Caco-2 (cell line): ENCODE results near the gene RAB3GAP1. TPM values are rescaled to one million over a fixed set of nuclear protein-coding genes. Genes with fewer than 3 reads are reported as not detected.

Experiments
- BruUV-seq: library from RNA; stranded (reverse); fragments of 400-500 nt; replicated peaks from 2 replicates; lab custom pipeline; 2021; lab: Mats Ljungman, UMichigan
- CTCF ChIA-PET: fragments of 300-600 bp; sonication (Branson Sonifier 250); formaldehyde crosslinking; loops from one replicate; lab custom pipeline; 2022; ENCODE audit warnings: antibody characterized with exemption; lab: Charles Lee
- POLR2A ChIA-PET: fragments of 300-600 bp; sonication (Branson Sonifier 250); formaldehyde crosslinking; loops from one replicate; lab custom pipeline; 2022; ENCODE audit warnings: antibody characterized with exemption; lab: Charles Lee
- DNase-seq, 2 experiments: peaks; one replicate each; pipeline versions ENCODE4 v3.0.0 to v3.0.0-alpha.2; 2020 to 2022
- H3K27me3 ChIP-seq: replicated peaks from 2 replicates; pipeline ENCODE4 v1.6.0; 2011; ENCODE audit warnings: low read length; ENCODE audit not compliant: control insufficient read depth, insufficient read depth
- H3K36me3 ChIP-seq: 2 replicates; pipeline ENCODE4 v1.5.1; 2011; ENCODE audit warnings: low read length; ENCODE audit not compliant: control insufficient read depth, insufficient read depth
- H3K4me1 ChIP-seq: fragments of 250-450 bp; sonication (Bioruptor Pico); 2 replicates; pipeline ENCODE4 v1.5.1; 2020; ENCODE audit warnings: mild to moderate bottlenecking
- H3K4me3 ChIP-seq: 2 replicates; pipeline ENCODE4 v1.5.1; 2011; ENCODE audit warnings: low read depth, mild to moderate bottlenecking, control low read depth, low read length
- H3K9me3 ChIP-seq: fragments of 250-450 bp; sonication (Bioruptor Pico); 2 replicates; pipeline ENCODE4 v1.5.1; 2020; ENCODE audit warnings: mild to moderate bottlenecking, moderate library complexity
- H3K27ac Mint-ChIP-seq: one replicate; pipeline ENCODE4 v1.8.0; 2022; ENCODE audit warnings: mixed read lengths; ENCODE audit not compliant: unreplicated experiment
- H3K27me3 Mint-ChIP-seq: one replicate; pipeline ENCODE4 v1.8.0; 2022; ENCODE audit warnings: mixed read lengths; ENCODE audit not compliant: insufficient read depth, unreplicated experiment
- H3K36me3 Mint-ChIP-seq: one replicate; pipeline ENCODE4 v1.8.0; 2022; ENCODE audit warnings: mild to moderate bottlenecking, mixed read lengths; ENCODE audit not compliant: insufficient read depth, unreplicated experiment
- H3K4me1 Mint-ChIP-seq: one replicate; pipeline ENCODE4 v1.8.0; 2022; ENCODE audit warnings: low read depth, mixed read lengths; ENCODE audit not compliant: unreplicated experiment
- H3K4me3 Mint-ChIP-seq: one replicate; pipeline ENCODE4 v1.8.0; 2022; ENCODE audit warnings: mild to moderate bottlenecking, moderate library complexity, mixed read lengths; ENCODE audit not compliant: unreplicated experiment
- H3K9me3 Mint-ChIP-seq: one replicate; pipeline ENCODE4 v1.8.0; 2022; ENCODE audit warnings: mixed read lengths; ENCODE audit not compliant: unreplicated experiment
- intact Hi-C: fragments of 100-400 bp; cut with micrococcal nuclease; formaldehyde crosslinking; loops from one replicate; pipeline ENCODE4 v1.10.0; 2022; ENCODE audit not compliant: unreplicated experiment
- total RNA-seq: library from RNA; stranded (reverse); gene quantifications from 2 replicates; pipeline ENCODE4 v1.2.3, GENCODE V29; 2022
- TF ChIP-seq, protein P1 (sequence below), 2 experiments: fragments of 200-600 bp in 1 of 2; IDR thresholded peaks; 1 replicate in 1 of 2; 2 replicates in 1 of 2; pipeline versions ENCODE4 v1.5.1 to v1.8.0; 2011 to 2022; ENCODE audit warnings: antibody characterized with exemption in 1 of 2, control low read depth in 1 of 2, inconsistent platforms in 1 of 2, low read depth in 1 of 2, low read length in 1 of 2, mild to moderate bottlenecking in 1 of 2, moderate library complexity in 1 of 2; ENCODE audit not compliant: insufficient read depth in 1 of 2, severe bottlenecking in 1 of 2, unreplicated experiment in 1 of 2

The RAB3GAP1 gene
- total RNA-seq, 1 experiment from 2014 or later: 43.1 TPM

DNA sequence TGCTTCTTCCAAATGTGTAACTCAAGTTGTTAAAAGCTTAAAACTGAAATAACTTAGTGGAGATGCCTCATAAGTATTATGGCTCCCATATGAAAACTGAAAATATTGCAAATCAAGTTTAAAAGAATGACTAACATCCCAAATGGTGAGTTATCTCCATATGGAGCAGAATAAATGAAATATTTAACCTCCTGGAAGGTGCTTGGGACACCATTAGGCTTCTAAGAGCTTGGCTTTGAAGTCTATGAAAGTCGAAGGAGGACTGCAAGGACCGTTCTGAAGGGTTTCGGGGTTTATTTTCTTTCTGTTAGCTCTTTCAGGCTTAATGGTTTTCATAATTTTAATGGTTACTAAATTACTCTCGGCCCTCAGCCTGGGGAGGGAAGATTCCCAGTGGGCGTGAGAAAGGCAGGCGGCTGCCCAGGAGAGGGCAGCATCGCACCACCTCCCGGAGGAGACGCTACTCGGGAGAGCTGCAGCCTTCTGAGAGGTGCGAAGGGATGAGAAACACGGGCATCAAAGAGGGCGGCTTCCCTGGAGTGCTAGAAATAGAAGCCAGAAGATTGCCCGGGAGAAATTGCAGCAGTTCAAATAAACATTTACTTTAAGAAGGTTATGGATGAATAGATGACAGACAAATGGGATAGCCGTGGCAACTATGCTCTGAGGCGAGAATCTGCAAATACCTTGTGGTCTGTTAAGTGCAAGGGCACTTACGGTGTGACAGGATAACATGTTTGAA lies 47.9 kb upstream of the RAB3GAP1 start:
- no TSS peak for BruUV-seq
- no peaks in the 10 kb centered on the region for H3K9me3 ChIP-seq
- H3K9me3 Mint-ChIP-seq: no peaks in the 10 kb centered on the region
- no peaks in the 10 kb centered on the region for H3K27me3 ChIP-seq
- no peaks in the 10 kb centered on the region for H3K36me3 Mint-ChIP-seq
- ChIA-PET CTCF (interaction anchor here (0.6 to 1.9 kb wide), 8 partner anchors 11 to 725 kb away, joined by 3 to 17 read pairs (median 4); partner anchors contain the start of genes R3HDM1 and ZRANB3), POLR2A (no interaction called here)
- intact Hi-C loops: loop anchor here (1.0 to 5.0 kb wide), 7 partner anchors 163 to 799 kb away; partner anchors contain the start of genes R3HDM1 and ZRANB3
- peaks cover 7% of the 10 kb centered on the region for H3K27me3 Mint-ChIP-seq
- no peak overlapping the region for H3K4me3 ChIP-seq
- no peak overlapping the region for H3K4me3 Mint-ChIP-seq
- no peaks in the 10 kb centered on the region for H3K4me1 Mint-ChIP-seq
- peak; percentile 78 to 84 for DNase-seq
- TF ChIP-seq, protein P1, sequence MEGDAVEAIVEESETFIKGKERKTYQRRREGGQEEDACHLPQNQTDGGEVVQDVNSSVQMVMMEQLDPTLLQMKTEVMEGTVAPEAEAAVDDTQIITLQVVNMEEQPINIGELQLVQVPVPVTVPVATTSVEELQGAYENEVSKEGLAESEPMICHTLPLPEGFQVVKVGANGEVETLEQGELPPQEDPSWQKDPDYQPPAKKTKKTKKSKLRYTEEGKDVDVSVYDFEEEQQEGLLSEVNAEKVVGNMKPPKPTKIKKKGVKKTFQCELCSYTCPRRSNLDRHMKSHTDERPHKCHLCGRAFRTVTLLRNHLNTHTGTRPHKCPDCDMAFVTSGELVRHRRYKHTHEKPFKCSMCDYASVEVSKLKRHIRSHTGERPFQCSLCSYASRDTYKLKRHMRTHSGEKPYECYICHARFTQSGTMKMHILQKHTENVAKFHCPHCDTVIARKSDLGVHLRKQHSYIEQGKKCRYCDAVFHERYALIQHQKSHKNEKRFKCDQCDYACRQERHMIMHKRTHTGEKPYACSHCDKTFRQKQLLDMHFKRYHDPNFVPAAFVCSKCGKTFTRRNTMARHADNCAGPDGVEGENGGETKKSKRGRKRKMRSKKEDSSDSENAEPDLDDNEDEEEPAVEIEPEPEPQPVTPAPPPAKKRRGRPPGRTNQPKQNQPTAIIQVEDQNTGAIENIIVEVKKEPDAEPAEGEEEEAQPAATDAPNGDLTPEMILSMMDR (IDR thresholded peaks at IDR 0.05; ENCODE audit: insufficient read depth in 1 of 2, low read depth in 1 of 2, low read length in 1 of 2, severe bottlenecking in 1 of 2, unreplicated experiment in 1 of 2): peak; percentile 93 to 98
- no peak overlapping the region for H3K27ac Mint-ChIP-seq
- no peaks in the 10 kb centered on the region for H3K36me3 ChIP-seq
- no peaks in the 10 kb centered on the region for H3K4me1 ChIP-seq

DNA sequence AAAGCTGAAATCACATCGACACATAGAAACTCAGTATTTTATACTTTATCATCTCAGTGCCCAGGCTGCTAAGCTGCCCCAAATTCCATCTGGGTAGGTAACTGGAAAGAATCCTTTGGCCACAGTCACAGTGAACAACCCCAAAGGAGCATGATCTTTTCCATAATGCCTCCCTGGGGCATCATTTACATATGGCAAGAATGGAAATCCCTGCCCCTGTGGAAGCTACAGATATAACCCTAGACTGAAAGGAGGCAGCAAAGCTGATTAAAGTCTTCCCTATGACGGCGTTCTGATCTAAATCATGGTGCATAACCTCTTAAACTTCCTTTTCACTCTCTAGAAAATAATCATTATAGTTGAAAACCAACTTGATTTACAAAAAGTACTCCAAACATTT lies 46.3 kb upstream of the RAB3GAP1 start:
- no peaks in the 10 kb centered on the region for H3K4me1 Mint-ChIP-seq
- BruUV-seq: no TSS peak
- no peak overlapping the region for H3K4me3 Mint-ChIP-seq
- DNase-seq: no peak
- TF ChIP-seq, protein P1 (IDR thresholded peaks at IDR 0.05; ENCODE audit: insufficient read depth in 1 of 2, low read depth in 1 of 2, low read length in 1 of 2, severe bottlenecking in 1 of 2, unreplicated experiment in 1 of 2): no peak
- H3K27me3 ChIP-seq: no peaks in the 10 kb centered on the region
- intact Hi-C loops: loop anchor here (2.0 kb wide), 1 partner anchor 797 kb away; no protein-coding TSS in a partner anchor
- H3K36me3 Mint-ChIP-seq: no peaks in the 10 kb centered on the region
- no peak overlapping the region for H3K4me3 ChIP-seq
- H3K36me3 ChIP-seq: no peaks in the 10 kb centered on the region
- no peaks in the 10 kb centered on the region for H3K9me3 Mint-ChIP-seq
- no peaks in the 10 kb centered on the region for H3K9me3 ChIP-seq
- ChIA-PET POLR2A (no interaction called here), CTCF (interaction anchor here (0.9 to 1.3 kb wide), 2 partner anchors 11 to 525 kb away, joined by 3 to 4 read pairs; partner anchors contain the start of genes R3HDM1 and ZRANB3)
- H3K27ac Mint-ChIP-seq: no peak overlapping the region
- peaks cover 7% of the 10 kb centered on the region for H3K27me3 Mint-ChIP-seq
- no peaks in the 10 kb centered on the region for H3K4me1 ChIP-seq

DNA sequence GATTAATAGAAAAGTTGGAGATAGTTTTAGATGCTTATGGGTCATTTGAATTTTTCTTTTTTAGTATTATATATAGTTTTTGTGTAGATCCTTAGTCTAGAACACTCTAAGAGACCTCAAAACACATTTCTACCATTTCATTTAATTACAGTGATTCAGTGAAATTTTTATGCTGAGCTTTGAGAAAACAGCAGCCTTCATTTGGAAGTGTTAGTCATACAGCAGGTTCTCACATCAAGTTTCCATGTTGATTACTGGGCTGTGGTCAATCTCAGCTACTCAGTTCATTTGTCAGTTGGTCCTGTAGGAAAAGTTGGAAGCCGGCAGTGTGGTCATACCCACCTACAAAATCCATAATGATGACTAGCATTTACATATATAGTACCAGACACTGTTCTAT lies 42.8 kb upstream of the RAB3GAP1 start:
- Mint-ChIP-seq H3K36me3 (no peaks in the 10 kb centered on the region), H3K4me1 (no peaks in the 10 kb centered on the region), H3K9me3 (no peaks in the 10 kb centered on the region), H3K27ac (no peak overlapping the region), H3K27me3 (peaks cover 7% of the 10 kb centered on the region), H3K4me3 (no peak overlapping the region)
- no peaks in the 10 kb centered on the region for H3K4me1 ChIP-seq
- intact Hi-C loops: no loop called here
- H3K36me3 ChIP-seq: no peaks in the 10 kb centered on the region
- H3K9me3 ChIP-seq: no peaks in the 10 kb centered on the region
- no peak overlapping the region for H3K4me3 ChIP-seq
- H3K27me3 ChIP-seq: no peaks in the 10 kb centered on the region
- ChIA-PET CTCF (no interaction called here), POLR2A (no interaction called here)
- no TSS peak for BruUV-seq
- TF ChIP-seq, protein P1 (IDR thresholded peaks at IDR 0.05; ENCODE audit: insufficient read depth in 1 of 2, low read depth in 1 of 2, low read length in 1 of 2, severe bottlenecking in 1 of 2, unreplicated experiment in 1 of 2): no peak
- no peak for DNase-seq
